ENCODE measurements around the gene CCL25.

The CCL25 gene, protein sequence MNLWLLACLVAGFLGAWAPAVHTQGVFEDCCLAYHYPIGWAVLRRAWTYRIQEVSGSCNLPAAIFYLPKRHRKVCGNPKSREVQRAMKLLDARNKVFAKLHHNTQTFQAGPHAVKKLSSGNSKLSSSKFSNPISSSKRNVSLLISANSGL

DNA sequence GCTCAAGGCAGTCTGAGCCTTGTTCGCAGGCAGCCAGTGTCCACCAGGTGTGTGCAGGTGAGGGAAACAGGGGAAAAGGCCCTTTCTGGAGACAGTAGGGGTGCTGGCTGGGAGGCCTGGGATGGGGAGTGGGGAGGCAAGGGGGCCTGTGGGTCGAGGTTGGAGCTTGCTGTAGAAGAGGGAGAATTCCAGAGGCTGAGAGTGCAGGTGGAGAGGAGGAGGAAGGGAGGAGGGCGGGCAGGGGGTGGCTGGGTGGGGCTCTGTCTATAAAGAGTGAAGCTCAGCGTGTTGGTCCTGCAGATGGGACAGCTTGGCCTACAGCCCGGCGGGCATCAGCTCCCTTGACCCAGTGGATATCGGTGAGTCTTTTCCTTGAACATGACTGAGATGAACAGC, at the start of gene CCL25:
TSS of gene CCL25 (plus strand) at position 297 of the 396 bp plus-strand sequence. CDS start 290 bp downstream, outside the sequence.
- H3K4me3 ChIP-seq (ENCODE audit: low read depth, low read length), result no peak within 1 kb of the TSS
- TF ChIP-seq, protein P1, sequence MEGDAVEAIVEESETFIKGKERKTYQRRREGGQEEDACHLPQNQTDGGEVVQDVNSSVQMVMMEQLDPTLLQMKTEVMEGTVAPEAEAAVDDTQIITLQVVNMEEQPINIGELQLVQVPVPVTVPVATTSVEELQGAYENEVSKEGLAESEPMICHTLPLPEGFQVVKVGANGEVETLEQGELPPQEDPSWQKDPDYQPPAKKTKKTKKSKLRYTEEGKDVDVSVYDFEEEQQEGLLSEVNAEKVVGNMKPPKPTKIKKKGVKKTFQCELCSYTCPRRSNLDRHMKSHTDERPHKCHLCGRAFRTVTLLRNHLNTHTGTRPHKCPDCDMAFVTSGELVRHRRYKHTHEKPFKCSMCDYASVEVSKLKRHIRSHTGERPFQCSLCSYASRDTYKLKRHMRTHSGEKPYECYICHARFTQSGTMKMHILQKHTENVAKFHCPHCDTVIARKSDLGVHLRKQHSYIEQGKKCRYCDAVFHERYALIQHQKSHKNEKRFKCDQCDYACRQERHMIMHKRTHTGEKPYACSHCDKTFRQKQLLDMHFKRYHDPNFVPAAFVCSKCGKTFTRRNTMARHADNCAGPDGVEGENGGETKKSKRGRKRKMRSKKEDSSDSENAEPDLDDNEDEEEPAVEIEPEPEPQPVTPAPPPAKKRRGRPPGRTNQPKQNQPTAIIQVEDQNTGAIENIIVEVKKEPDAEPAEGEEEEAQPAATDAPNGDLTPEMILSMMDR (IDR thresholded peaks at IDR 0.05; ENCODE audit: insufficient read depth, low read length, missing control alignments), result no peak
- CTCF ChIA-PET, result no interaction called here
- DNase-seq (ENCODE audit: low read depth, low spot score), result no peak
- POLR2A ChIA-PET, result no interaction called here

DNA sequence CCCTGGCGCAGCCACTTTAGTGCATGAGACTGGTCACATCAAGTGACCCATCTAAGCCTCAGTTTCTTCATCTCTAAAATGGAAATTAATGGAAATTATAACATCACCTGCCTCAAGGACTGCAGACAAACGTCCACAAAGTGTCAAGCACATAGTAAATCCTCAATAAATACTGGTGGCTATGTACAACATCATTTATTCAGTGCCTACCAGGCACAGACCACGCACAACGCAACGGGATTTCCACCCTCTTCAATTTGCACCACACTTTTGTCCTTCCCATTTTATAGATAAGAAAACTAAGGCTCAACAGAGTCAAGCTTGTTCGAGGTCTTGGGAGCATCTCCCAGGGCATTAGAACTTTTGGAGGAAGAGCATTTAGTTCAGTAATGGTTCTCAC, 48.6 kb upstream of the CCL25 start:
- TF ChIP-seq, protein P1 (IDR thresholded peaks at IDR 0.05; ENCODE audit: insufficient read depth, low read length, missing control alignments), result no peak
- peak overlapping the region; percentile 72 for H3K4me3 ChIP-seq (ENCODE audit: low read depth, low read length)
- ChIA-PET POLR2A (interaction anchor here (1.1 kb wide), 1 partner anchor 75 kb away, joined by 4 read pairs; no protein-coding TSS in a partner anchor), CTCF (interaction anchor here (1.2 to 9.3 kb wide), 7 partner anchors 9 to 75 kb away, joined by 4 to 103 read pairs (median 7); partner anchors contain the start of gene TIMM44)
- no peak for DNase-seq (ENCODE audit: low read depth, low spot score)

DNA sequence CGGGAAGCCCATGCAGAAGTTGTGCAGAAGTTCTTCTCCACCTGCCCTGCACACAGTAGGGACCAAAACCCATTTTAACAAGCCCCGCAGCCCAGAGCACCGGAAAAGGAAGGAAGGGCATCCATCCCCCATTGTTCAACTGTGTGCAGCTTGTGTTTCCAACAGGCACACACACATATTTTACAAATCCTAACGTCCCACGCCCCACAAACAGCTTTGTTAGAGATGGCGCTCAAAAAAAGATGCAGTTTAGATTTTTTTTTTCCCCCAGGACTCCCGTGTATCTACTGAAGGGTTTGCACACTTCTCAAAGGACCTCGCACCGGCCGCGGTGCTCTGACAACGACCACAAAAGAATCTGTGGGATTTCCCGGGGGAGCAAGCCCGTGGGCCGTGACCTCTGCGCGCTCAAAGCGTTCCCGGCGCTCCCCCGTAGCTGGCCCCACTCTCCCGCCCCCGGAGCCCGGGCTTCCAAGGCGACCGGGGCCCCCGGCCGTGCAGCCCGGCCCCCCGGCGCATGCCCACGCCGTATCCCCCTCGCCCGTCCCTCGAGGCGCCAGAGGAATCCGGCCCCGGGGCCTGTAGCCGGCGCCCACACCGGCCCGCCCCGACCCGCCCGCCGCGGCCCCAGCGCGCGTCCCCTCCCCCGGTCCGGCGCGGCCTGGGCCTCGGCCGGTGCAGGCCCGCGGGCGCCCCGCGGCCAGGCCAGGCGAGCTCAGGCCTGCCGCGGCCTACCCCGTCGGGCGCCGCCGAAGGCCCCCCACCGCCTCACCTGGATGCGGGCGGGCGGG, 47.6 kb upstream of the CCL25 start:
- TF ChIP-seq, protein P1 (IDR thresholded peaks at IDR 0.05; ENCODE audit: insufficient read depth, low read length, missing control alignments), result no peak
- POLR2A ChIA-PET, result interaction anchor here (0.6 to 2.1 kb wide), 4 partner anchors 23 to 136 kb away, joined by 3 to 8 read pairs (median 4); partner anchors contain the start of gene TIMM44
- H3K4me3 ChIP-seq (ENCODE audit: low read depth, low read length), result peak overlapping the region; percentile 72
- CTCF ChIA-PET, result interaction anchor here (1.3 to 9.3 kb wide), 4 partner anchors 8 to 62 kb away, joined by 5 to 103 read pairs (median 20); partner anchors contain the start of gene TIMM44
- DNase-seq (ENCODE audit: low read depth, low spot score), result no peak

DNA sequence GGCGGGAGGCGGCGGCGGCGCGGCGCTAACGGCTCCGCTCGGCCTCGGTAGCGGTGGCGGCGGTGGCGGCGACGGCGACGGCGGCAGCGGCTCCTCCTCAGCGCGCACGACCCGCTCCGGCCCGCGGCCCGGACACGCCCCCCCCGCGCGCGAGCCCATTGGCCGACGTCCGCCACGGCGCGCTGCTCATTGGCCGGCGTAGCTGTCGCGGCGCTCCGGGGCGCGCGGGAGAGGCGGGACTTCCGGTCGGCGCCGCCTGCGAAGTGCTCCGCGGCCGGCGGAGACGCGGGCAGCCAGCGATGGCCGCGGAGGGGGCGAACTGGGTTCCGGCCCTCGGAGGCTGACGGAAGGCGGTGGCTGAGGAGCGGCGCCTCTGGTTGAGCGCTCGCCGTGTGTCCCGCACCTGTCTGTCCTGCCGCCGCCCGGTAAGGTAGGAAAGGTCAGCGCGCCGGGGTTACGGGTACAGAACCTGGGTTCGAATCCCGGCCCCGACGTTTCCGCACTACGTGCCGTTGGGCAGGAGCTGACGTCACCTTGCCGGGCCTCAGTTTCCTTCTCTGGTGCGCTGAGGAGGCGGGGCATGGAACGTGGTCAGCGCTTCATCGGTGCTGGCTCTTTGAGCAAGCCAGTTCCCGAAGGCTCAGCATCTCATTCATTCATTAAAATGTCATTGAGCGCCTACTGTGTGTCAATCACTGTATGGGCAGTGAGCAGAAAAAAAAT, 46.9 kb upstream of the CCL25 start, which contains the start of gene ELAVL1:
TSS of gene ELAVL1 (minus strand) at position 108 of the 723 bp plus-strand sequence. CDS start 13,826 bp downstream, outside the sequence.
- peak within 1 kb of the TSS; percentile 97 for H3K4me3 ChIP-seq (ENCODE audit: low read depth, low read length)
- ChIA-PET POLR2A (interaction anchor here (0.6 to 2.1 kb wide), 4 partner anchors 24 to 137 kb away, joined by 3 to 8 read pairs (median 3); partner anchors contain the start of gene TIMM44), CTCF (interaction anchor here (1.3 to 9.3 kb wide), 5 partner anchors 11 to 62 kb away, joined by 5 to 103 read pairs (median 5); partner anchors contain the start of gene TIMM44)
- DNase-seq (ENCODE audit: low read depth, low spot score), result peak; percentile 7
- TF ChIP-seq, protein P1 (IDR thresholded peaks at IDR 0.05; ENCODE audit: insufficient read depth, low read length, missing control alignments), result no peak

DNA sequence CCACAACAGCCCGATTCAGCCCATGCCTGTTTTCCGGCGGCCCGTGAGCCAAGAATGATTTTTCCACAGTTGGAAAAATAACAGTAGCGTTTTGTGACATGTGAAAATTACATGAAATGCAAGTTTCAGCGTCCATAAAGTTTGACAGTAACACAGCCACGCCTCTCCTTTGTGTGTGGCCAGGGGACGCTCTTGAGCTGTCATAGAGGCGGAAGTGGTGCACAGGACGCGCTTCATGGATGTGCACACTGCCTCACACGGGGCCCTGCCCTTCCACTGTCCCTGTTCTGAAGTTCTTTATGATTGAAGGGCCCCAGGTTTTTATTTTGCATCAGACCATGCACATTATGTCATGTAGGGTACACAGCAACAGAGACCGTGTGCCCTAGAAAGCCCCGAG, 34.8 kb upstream of the CCL25 start:
- H3K4me3 ChIP-seq (ENCODE audit: low read depth, low read length), result no peak overlapping the region
- TF ChIP-seq, protein P1 (IDR thresholded peaks at IDR 0.05; ENCODE audit: insufficient read depth, low read length, missing control alignments), result no peak
- CTCF ChIA-PET, result no interaction called here
- DNase-seq (ENCODE audit: low read depth, low spot score), result no peak
- POLR2A ChIA-PET, result no interaction called here

Data from AG04449 (cell line).